IPS-11a (cell line): Measurements from ENCODE around the gene SCN10A.

Source experiments
- H3K4me3 ChIP-seq: one replicate; pipeline ENCODE4 v1.5.1; 2013; ENCODE audit warnings: low read depth, low read length, control low read depth

The SCN10A gene

DNA sequence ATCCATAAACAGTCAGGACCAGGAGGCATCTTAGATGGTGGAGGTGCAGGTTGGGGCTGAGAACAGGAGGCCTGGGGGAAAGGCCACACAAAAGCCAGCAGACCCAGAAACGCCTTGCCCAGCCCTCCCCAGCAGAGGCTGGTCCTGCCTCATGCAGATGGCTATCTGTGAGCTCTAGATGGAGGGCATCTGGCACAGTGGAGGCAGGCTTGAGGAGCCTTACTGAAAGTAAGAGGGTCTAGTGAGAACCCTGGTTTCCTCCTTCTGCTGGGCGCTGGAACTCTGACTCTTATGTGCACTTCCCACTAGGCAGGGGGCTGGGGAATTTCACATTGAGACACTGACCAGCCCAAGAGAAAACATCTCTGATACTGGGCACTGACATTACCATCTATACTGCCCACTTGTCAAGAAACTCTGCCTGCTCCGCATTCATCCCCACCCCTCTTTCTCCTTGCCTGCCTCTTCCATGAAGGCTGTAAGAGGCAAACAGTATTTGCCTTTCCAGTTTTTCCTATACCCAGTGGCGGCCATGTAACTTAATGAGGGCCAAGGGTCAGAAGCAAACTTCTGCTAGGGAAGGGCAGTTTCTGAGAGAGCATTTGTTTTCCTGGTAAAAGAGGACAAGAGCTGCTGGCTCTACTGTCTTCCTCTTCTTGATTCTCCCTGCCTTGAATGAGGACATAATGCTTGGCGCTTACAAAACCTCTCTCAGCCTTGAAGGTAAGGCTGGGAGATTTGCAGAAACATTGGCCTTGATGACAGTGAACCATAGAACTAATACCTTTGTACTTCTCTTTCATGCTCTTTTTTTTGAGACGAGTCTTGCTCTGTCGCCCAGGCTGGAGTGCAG lies 162.1 kb downstream of the SCN10A start:
- no peak overlapping the region for H3K4me3 ChIP-seq

DNA sequence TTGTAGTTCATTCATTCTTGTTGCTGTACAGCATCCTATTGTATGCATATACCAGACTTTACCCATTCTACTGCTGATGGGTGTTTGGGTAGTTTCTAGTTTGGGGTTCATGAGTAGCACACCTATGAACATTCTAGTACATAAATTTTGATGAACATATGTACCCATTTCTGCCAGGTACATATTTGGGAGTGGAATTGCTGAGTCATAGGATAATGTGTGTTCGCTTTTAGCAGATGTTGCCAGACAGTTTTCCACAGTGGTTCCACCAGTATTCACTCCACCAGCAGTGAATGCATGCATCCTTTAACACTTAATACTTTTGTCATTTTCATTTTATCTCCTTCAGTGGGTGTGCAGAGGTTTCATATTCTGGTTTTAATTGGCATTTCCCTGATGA lies 163.1 kb downstream of the SCN10A start:
- H3K4me3 ChIP-seq: no peak overlapping the region

DNA sequence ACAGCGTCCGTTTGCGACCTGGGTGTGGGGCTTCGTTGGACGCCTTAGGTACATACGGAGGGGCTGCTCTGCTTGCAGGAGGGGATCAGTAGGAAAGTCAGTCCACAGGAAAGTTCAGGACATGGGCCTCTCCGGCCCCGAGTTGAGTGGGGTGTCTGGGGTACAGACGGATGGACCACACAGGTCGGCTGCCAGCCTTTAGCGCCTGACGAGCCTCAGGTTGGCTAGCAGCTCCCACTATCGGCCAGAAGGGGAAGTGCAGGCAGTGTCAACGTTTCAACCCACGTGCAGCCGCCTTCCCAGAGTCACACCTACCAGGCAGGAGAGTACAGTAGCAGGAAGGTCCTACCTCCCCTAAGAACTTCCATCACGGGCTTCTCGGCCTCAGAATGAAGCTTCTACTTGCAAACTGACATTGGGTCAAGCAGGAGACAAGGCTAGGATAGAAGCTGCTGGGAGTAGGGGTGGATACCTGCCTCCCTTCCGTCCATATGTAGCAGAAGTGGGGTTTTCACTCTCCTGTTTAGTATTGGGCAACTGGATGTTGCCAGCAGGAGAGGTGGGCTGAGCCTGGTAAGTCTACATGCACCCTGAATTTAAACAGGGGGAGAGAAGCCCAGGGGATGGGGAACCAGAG lies 164.7 kb downstream of the SCN10A start:
- peak overlapping the region; percentile 30 for H3K4me3 ChIP-seq

DNA sequence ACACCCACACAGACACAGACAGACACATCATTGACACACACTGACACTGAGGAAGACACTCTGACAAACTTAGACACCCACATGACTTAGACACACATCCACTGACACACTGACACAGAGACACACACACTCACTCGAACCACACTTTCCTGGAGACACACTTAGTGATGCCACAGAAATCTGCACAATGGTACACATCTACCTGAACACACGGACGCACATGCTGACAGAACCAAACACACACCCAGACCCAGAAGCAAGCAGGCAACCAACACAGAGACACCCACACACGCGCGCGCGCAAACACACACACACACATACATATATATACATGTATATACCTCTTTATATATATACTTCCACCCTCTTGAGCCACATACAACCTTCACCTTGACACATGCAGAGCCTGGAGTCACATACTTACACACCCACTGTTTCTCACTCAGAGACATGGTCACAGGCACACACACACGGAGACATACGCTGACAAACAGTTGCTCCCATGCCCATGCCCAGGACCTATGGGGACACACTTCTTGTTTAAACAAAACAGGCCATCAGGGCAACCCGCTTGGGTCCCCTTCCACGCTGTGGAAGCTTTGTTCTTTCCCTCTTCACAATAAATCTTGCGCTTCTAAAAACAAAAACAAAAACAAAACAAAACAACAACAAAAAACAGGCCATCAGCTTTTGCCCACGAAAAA lies 165.6 kb downstream of the SCN10A start:
- no peak overlapping the region for H3K4me3 ChIP-seq

DNA sequence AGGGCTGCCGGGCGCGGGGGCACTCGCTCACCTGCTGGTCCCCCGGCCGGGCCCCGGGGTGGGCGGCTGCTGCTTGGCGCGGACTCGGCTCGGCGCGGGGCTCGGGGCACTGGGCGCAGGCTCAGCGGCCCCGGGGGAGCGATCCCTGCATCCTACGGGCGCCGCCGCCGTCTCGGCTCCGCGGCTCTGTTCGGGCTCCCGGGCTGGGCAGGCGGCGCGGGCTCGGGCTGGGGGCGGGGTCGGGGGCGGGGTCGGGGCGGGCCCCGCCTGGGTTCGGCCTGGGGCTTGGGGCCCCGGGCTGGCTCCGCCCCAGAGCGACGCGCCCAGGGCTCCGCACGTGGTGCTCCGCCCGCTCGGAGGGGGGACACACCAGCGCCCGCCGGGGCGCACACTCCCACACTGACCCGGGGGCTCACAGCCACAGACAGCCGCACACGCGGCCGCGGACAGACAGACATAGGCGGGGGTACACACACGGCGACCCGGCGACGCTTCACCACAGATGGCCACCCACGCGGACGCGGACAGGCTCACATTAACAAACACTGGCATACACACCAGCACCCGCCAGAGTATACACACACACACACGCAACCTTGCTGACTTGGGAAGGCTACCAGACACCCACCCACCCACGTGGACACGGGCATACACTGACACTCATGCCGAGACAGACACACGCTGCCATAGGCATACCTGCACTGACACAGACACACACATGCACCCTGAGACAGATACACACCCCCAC lies 166.3 kb downstream of the SCN10A start, which contains the start of gene SCN5A:
SCN5A (minus strand) TSS at position 188 of the 748 bp plus-strand sequence. CDS start 16,380 bp downstream, outside the sequence.
- H3K4me3 ChIP-seq: peak within 1 kb of the TSS; percentile 62

DNA sequence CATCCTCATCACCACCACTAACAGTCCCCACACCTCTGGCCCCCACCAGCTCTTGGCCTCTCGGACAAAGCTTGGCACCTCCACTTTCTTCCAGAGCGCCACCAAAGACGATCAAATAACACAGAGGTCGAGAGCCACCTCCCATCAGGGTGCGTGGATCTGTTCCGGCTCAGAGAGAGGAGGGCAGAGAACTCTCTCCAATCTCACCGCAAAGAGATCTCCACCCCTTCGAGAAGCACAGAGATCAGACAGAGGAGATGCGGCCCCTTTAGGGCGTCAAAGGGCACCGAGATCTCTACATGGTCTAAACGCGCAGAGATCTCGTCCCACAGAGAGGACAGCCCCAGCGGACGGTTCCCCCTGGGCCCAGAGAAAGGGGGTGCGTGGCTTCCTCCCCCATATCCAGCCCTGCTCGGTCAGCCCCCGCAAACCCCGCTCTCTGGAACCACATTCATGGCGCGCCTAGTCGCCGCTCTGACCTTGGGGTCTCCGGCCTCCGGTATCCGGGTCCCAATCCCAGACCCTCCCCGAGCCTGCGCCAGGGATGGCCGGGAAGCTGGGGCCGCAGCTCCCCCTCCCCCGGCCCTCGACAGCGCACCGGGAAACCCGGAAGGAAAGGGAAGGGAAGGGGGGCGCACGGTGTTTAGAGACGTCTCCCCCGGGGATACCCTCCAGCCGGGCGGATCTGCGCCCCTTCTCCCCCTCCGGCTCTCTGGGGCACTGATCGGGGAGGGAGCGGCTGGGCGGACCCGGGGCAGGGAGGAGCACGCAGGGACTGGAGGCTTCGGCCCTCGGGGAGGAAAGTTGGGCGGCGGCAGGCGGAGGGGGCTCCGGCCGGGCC lies 167.1 kb downstream of the SCN10A start:
- peak overlapping the region; percentile 62 for H3K4me3 ChIP-seq

DNA sequence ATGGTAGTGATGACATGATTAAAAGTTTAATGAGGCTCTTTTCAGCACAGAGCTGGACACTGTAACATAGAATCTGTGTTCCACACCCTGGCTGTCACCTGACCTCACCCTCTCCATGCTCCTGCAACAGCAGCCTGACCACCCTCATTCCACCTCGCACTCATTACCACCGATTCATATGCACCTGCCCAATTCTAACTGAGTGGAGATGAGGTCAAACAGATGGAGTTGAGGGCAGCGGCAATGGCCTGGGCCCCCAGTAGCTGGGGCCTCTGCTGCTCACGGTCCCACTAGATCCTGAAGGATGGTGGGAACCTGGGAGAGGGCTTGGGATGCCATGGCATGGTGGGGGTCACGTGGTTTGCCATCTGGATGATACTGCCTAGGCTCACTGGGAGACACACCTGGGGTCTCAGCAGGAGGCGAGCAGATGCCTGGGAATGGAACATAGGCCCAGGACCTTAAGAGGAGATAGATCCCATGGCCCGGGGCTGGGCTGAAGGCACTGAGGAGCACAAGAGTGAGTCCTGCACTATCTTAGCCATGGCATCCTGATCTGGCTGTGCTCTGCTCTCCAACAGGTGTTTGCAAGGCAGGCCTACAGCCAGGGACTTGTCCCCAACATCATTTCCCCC lies 167.9 kb downstream of the SCN10A start:
- peak overlapping the region; percentile 62 for H3K4me3 ChIP-seq

DNA sequence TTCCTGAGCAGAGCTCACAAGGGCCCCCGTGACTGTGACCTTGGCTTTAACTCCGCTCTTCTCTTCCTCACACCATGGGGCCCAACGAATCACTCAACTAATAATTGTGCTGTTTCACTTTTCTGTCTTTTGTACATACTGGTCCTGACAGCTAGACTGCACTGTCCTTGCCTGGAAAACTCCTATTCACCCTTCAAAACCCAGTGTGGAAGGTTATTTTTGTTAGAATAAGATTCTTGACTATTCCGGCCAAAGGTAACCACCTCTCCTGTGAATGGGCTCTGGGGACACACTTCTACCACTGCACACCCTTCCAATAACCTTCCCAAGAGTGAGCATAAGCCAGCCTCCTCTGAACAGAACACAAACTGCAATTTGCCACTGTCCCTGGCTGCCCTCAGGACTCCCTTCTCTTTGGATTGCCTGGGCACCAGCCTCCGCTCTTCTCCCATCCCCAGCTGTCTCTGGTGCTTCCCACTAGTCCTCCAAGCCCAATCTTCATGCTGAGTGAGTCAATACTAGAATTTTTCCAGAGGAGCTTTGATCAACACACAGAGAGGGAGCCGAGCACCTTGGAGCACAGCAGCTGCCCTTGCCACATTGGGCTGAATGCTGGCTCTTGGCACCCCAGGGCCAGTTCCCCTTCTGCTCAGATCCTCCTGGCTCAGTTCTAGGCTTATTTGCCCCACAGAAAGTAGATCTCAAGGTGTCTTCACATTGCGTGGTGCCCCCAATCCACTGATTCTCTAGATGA lies 168.6 kb downstream of the SCN10A start:
- H3K4me3 ChIP-seq: no peak overlapping the region
